Activated CD4-positive, alpha-beta T cell treated with anti-CD3 and anti-CD28 coated beads, Interleukin-2, Interleukin-4, amounts not matched to agents 100 ng/mL and 50 ng/mL, durations not matched to agents 16 hours and 8 hours (primary cell): ENCODE measurements around the gene ARL17A.
"Not testable (repeated sequence)": the region's sequence is repeated elsewhere in the genome, so short reads cannot be mapped to it uniquely, and the experiment has no call there.

ENCODE experiments used
- DNase-seq: peaks from one replicate; pipeline ENCODE4 v3.0.0-alpha.2; 2020; ENCODE audit warnings: low spot score

The ARL17A gene

GRCh38 chr17:46579083-46580075 is at the start of gene ARL17A:
Gene ARL17A (minus strand): TSS chr17:46579691. CDS start chr17:46576322, 3,369 bp downstream.
- peak; percentile 83 for DNase-seq

- not testable (repeated sequence) for DNase-seq
Observed at GRCh38 chr17:46628753-46629436, 49.4 kb upstream of the ARL17A start.

- DNase-seq, result not testable (repeated sequence)
Observed at GRCh38 chr17:46627452-46627851, 48.0 kb upstream of the ARL17A start.

GRCh38 chr17:46624726-46625125 is 45.2 kb upstream of the ARL17A start:
- not testable (repeated sequence) for DNase-seq

GRCh38 chr17:46623790-46624189 is 44.3 kb upstream of the ARL17A start:
- DNase-seq, result not testable (repeated sequence)

DNA sequence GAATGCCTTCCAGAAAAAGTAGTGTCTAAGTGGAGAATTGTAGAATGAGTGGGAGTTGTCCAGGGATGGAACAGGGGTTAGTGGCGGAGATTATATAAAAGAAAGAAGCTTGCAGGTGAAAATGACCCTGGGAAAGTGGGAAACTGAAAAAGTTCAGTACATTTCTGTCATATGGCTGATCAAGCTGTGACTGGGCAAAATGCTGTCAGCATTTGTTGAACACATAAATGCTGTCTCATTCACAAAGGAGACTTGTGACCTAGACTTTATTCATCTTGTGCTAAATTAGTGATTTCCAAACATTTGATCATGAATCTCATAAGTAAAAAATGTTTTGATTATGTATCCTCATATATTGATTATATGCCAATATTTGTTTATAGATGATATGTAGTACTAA is 39.5 kb upstream of the ARL17A start:
- DNase-seq, result not testable (repeated sequence)

DNA sequence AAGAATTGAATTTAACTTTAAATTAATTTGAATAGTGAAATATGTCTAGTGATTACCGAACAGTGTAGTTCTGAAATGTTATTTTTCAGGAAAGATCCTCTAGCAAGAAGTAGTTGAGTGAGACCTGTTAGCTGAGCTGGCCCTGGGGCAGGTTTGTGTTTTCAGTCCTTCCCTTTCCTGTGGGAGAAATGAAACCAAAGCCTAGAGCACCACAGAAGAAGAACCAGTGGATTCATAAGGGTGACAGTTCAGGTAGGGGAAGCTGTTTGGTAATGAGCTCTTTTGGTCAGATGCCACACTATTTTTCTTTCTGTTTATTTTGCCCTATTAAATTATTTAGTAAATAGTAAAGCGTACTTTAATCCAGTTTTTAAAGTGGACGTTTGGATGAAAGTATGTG is 37.6 kb upstream of the ARL17A start:
- DNase-seq, result not testable (repeated sequence)

DNA sequence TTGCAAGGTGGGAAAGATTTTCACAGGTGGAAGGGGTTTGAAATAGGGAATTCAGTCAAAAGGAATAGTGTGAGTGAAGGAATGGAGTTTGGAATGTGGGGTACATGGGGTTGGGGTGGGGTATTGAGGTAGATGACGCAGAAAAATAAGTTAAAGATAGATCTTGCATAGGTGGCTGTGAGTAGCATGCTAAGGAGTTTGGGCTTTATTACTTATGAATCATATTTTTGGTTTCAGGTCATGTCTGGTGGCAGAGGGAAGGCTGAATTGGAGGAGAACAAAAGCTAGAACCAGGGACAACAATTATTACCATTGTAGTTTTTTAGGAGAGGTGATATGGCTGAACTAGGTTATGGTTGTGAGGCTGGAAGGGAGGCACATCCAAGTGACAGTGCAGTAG is 34.4 kb upstream of the ARL17A start:
- DNase-seq, result not testable (repeated sequence)

- DNase-seq, result not testable (repeated sequence)
Observed at GRCh38 chr17:46611304-46611703, 31.8 kb upstream of the ARL17A start.

DNA sequence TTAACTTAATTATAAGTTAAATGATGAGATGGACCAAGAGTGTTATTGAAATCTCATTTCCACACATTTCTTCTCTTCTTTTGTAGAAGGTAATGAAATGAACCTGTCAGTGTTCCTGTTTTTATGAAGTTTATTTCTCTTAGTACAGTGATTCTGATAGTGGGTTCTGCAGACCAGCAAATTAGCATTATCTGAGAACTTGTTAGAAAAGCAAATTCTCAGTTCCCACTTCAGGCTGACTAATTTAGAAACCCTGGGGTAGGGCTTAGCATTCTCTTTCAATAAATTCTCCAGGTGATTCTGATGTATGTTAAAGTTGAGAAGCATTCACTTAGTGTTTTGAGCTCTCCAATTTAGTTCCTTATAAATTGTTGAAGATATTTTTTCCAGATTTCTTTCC is 23.6 kb upstream of the ARL17A start:
- DNase-seq, result peak; percentile 46

DNA sequence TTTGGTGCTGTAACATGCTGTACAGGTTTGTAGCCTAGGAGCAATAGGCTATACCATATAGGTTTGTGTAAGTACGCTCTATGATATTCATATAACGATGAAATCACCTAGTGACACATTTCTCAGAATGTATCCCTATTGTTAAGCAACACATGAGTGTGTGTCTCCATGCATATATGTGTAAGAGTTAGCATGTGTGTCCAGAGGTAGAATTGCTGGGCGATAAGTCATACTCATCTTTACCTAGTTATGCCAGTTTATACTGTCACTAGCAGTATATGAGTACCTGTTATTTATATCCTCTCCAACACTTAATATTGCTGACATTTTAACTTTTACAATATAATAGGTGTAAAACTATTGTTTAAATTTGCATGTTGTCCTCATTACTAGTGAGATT is 21.3 kb upstream of the ARL17A start:
- not testable (repeated sequence) for DNase-seq

GRCh38 chr17:46598344-46598931 is 18.9 kb upstream of the ARL17A start:
- peak; percentile 37 for DNase-seq

DNA sequence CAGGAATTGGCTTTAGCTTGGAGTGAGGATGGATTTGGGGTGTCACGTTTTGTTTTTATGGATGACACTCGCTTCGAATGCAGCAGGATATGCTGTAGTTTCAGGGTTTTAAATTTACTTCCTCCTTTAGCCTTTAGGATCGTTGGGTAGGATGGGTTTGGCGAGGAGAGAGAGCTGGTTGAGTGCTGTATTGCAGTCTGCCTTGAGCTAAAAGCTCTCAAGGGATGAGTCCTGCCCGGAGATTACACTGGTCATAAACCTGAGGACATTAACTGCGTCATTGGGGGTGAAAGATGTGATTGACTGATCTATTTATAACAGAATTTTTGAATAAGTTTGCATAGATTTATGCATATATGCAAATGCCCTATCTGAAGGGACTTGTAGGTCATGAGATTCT is 11.8 kb upstream of the ARL17A start:
- not testable (repeated sequence) for DNase-seq

DNA sequence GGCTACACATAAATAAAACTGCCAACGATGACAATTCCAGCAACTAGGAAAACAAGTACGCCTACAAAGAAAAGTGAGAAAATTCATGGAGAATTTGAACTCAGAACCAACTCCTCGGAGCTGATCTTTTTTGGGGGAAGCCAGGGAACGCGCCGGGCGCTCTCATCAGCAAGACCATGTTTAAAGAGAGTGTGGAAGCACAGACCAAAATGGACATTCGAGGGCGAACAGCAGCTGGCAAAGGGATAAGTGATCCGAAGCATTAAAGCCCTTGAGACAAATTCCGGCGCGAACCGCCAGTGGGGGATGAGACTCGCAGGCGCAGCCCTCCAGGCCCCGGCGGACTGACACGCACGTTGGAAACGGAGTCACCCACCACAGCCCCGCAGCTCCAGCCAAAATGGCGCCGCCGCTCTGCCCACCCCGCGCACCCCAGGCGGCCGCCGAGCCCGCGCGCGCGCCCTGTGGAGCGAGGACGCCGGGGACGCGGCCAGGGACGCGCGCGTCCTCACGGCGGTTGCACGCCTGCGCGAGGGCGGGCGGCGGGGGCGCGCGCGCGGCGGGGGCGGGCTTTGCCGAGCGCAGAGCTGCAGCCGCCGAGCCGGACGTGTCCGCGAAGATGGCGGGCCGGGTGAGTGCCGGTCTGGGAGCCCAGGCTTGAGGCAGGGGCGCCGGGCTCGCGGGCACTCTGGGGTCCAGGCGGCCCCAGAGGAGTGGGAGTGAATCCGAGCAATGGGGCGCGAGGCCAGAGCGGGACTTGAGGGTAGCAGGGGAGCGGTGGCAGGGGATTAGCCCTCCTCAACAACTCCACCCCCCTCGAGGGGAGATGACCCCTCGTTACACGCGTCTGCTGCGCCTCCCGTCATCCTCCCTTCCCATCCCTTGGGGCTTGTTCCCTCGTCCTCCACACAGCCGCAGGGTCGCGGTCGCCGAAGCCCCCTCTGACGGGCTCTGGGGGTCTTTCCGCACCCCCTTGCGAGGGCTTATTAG is 11.0 kb upstream of the ARL17A start, which contains the start of gene NSF:
Gene NSF (plus strand): TSS at position 513 of the 990 bp plus-strand sequence. CDS start 107 bp downstream, at position 620.
- not testable (repeated sequence) for DNase-seq

DNA sequence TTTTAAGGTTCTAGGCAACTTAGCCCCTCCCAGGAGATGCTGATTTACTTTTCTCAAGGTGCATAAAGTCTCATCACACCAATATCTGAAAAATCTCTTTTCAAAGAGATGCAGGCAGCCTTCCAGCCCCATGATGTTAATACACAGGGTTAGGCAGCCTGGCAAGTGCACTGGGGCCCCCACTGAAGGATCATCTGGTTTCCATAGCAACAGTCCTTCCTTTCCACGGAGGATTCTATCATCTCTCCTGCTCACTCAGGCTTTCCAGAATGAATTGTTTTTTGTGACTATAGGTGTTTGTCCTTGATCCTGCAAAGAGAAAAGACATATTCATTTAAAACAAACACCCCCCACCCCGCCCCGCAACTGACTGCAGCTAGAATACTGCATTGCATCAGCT is 6.0 kb upstream of the ARL17A start:
- DNase-seq, result not testable (repeated sequence)

DNA sequence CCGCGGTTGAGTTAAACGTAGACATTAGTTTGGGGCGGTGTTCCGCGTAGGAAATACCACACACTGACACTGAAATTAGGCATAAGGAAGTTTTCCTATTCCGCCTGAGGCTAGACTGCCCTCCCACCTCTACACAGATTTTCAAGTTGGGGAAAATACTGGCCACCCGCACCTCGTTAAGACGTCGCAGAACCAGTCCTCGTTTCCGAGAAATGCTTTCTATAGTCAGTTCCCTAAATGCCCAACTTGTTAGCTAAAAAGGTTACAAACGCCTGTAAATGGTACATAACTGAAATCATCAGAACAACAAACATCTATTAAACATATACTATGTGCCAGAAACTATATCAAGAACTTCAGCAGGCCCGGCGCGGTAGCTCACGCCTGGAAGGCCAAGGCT is 591 bp upstream of the ARL17A start:
- not testable (repeated sequence) for DNase-seq

DNA sequence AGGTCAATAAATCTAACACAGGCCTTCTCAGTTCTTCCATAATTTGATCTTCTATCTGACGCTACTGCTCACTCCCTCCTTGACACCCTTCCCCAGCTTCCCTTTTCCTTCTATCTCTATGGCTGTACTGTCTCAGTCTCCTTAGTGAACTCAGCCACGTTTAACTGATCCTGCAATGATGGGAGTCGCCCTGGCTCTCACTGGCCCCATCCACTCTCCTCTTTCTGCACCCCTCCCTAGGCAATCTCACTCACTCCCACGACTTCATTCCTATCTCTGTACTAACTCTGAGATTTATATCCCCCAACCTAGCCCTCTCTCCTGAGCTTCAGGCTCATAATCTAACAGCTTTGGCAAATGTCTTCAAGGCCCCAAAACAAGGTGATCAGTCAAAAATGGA is 7.7 kb downstream of the ARL17A start:
- DNase-seq, result not testable (repeated sequence)

- DNase-seq, result not testable (repeated sequence)
Observed at GRCh38 chr17:46566980-46567379, 12.5 kb downstream of the ARL17A start.

DNA sequence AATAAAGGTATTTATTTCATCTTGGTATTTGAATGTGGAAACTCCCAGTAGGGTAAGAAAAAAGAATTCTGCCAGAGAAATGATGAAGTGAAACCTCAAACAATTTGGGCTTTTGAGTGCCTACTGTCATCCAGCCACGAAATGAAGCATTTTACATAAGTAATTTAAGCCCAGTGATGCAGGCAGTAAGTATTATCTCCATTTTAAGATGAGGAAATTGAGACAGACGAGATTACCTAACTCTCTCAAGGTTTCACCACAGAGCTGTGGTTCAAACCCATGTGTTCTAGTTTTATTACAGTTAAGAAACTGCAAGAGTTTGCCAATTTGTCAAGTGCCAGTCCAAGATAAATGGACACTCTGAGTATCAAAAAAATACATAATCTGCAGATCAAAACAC is 13.2 kb downstream of the ARL17A start:
- DNase-seq, result not testable (repeated sequence)

GRCh38 chr17:46560048-46560447 is 19.4 kb downstream of the ARL17A start:
- not testable (repeated sequence) for DNase-seq

- DNase-seq, result not testable (repeated sequence)
Observed at GRCh38 chr17:46559155-46559554, 20.3 kb downstream of the ARL17A start.
